HG03520 (cell line): ENCODE measurements around the gene DAPL1.

ENCODE experiments used
- ATAC-seq: cut with Tn5 transposase; IDR thresholded peaks from one replicate; pipeline ENCODE4 v1.9.1; 2021; ENCODE audit warnings: mild to moderate bottlenecking, moderate library complexity; ENCODE audit not compliant: unreplicated experiment

Gene DAPL1

DNA sequence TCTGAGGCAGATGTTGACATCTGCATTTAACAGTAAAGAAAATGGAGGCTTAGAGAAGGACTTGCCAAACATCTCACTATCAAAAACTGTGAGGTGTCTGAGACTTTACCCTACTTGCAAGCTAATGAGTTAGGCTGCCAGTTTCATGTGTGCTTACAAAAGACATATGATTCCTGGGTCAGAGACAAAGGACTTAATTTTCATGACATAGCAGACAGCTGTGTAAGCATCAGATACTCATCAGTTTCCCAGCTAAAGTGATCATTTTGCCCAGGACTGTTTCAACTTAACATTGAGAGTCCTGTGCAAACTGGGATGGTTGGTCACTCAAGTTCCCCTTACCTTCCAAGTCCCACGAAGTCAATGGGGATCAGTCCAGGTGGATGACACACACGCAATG lies 18.9 kb upstream of the DAPL1 start:
- no peak for ATAC-seq

DNA sequence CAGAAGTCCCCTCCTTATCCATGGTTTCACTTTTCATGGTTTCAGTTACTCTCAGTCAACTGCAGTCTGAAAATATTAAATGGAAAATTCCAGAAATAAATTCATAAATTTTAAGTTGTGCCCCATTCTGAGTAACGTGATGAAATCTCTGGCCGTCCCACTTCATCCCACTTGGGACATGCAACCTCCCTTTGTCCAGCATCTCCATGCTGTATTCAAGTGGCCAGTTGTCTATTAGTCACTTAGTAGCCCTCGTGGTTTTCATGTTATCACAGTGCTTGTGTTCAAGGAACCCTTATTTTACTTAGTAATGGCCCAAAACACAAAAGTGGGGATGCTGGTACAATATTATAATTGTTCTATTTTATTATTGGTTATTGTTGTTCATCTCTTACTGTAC lies 18.0 kb upstream of the DAPL1 start:
- ATAC-seq: no peak

DNA sequence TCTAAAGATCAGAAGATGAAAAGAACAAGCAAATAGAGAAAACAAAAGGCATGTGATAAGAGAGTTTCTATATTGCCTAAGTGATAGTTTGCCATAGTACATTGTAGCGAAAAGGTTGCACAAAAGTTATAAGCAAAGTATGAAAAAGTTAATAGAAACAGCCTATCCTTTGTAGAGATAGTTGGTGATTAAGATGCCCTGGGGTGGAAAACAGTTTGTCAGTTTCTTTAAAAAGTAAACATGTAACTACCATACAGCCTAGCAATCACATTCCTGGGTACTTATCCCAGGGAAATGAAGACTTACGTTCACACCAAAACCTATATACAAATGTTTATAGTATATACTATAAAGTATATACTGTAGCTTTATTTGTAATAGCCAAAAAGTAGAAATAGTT lies 16.9 kb upstream of the DAPL1 start:
- no peak for ATAC-seq

DNA sequence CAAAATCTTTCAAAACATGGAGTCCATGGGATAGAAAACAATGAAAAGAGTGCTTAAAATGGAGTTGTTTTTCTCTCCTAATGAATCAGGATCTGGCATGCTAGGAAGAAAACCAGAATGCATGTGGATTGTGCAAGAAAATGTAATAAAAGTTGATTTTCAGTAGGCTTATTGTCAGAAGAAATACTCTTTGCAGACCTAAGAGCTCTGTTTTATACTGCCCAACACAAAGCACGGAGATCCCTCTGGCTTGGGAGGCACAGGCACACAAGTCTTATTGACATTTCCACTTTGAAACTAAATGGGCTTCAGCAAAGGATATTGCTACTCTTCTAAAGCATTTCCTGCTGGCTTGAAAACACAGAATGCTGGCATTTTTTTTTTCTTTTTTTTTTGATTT lies 15.5 kb upstream of the DAPL1 start:
- ATAC-seq: no peak

DNA sequence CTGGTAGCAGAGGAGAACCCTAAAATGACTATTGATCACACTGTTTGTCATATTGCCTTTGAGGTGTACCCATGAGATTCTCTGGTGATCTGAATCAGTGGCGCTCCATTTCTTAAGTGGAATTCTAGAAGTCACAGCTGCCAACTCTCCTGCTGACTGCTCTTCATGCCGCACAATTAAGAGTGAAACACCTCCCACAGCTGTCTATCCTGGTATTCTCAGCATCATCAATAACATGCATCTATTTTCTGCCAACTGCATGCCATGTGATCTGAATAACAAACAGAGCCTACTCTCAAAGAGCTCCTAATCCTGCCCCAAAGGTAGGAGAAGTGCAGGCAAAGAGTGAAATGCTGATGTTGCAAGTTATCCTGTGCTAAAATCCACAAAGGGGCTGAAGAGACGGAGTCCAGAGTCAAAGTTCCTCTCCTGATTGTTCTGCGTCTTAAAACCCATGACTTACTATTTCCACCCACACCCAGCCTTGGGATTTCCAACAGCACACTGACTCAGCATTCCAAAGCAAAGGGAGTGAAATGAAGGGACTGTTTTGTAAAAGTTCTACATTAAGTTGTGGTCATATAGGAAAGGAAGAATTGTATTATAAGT lies 13.7 kb upstream of the DAPL1 start:
- no peak for ATAC-seq

DNA sequence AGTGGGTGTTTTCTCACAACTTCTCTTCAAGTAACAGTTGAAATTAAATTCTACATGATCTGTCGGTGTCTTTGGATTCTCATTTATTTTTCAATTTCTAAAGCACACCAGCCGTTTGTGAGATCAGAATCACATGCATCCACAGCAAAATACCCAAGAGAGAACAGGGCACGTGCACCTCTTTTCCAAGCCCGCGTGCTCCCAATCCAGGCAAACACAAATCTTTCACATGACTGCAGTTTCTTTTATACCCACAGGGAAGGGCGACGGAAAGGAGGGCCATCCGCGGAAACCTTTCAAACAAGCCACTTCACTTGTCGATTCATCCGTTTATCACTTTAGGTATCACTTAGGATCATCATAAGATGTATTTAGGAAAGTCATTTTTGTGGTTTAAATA lies 13.0 kb upstream of the DAPL1 start:
- ATAC-seq: no peak

DNA sequence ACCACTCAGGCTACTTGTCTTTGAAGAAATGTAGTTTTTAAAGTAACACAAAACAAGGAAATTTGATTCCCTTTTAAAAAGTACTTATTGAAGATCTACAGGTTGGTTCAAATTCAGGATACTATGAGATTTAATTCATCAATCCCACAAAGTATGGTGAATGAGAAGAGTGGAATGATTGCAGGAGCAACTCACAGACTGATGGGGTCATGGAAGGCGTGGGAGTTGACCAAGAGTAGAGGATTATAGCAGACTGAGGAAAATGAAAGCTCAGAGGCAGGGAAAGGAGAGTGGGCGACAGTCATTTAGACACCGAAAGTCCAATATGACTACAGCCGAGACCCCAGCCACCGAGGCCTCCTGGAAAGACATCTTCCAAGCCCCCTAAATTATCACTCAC lies 12.5 kb upstream of the DAPL1 start:
- no peak for ATAC-seq

DNA sequence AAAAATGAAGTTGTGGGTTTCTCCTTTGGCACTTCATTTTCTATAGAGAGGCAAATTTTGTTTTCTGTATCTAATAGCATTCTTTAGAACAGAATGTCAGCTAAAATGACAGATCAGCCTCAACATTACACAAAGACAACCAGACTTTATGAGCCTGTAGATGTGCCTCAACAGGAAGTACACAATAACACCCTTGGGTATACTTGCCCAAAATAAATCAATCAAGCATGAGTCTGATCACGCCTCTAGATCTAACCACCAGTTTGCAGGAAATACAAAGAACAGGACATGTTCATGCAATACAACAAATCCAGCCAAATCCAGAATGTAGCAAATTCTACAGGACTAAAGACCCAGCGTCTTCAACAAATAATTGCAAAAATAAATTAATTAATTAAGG lies 11.2 kb upstream of the DAPL1 start:
- no peak for ATAC-seq

DNA sequence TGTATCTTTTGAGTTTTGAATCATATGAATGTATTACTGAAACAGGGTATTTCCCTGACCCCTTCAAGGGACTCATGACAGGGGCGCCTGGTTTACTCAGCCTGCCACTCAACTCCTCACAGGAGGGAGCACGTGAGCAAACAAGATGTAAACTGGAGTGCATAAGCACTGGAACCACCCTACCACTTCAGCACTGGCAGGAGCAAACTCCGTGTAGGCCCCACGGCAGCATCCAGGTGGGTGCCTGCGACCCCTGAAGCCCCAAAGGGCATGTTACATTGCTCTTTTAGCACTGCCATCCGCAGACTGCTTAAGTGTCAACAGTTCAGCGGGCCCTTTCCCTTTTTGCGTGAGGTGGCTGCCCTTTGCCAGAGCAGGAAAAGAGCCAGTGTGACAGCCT lies 8.2 kb upstream of the DAPL1 start:
- no peak for ATAC-seq

DNA sequence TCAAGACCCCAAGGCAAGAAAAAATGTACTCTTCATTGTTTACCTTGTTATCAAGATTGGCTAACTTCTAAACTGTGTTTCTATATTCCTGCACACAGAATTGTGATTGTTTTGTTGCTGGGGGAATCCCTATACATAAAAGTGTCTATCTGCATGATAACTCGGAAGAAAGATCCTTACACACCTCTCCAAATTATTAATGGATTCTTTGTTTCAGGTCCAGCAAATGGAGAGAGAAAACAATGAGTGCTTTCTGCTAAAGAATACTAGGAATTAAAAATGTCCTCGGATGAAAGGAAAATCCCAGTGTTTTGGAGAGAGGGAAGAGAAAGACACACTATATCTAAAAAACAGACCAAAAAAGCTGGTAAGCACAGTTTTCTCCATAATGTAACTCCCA lies 6.2 kb upstream of the DAPL1 start:
- no peak for ATAC-seq

DNA sequence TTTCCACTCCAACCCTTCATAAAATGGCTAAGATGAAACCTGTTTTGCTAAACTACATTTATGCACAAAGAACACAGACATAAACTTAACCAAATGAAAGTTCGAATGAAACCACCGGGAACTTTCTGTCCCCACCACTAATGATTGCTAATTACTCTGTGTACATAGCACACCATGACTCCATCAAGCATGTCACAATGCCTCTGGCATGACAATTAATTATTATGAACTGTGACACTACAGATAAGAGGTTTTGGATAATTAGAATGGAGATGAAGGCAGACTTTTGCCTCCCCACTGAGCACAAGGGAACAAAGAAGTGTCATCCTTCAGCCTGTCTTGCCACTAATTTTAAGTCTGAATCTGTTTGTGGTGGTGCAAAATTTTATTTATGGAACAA lies 1.5 kb downstream of the DAPL1 start:
- ATAC-seq: no peak

DNA sequence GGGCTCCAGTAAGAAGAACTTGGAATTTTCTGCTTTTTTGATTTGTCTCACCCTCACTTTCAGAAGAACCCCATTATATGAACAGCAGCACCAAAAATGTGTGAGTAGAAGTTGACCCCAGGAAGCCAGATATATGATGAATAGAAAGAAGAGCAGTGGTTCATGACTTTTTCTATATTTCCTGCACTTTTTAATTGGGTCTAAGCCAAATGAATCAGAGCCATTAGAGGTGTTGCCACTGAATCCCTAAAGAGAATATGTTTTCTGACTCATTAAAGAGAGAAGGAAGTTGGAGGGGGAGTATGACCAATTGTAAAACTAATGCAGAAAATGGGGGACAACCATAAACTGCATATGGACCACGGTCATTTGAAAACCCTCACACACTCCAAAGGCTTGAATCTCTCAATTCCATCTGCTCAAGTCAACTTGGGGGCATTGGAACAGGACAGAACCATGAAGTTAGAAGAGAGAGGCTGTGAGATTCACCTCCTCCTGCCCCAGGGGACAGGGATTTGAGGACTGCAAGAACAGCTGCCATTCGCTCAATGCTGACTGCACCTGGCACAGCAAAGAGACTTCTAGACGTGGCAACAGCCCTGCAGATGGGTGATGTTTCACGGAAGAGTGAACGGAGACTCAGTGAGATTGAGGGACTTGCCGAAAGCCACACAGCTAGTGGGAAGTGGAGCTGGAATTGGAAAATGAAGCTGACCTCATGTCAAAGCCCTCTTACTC lies 3.0 kb downstream of the DAPL1 start:
- no peak for ATAC-seq

DNA sequence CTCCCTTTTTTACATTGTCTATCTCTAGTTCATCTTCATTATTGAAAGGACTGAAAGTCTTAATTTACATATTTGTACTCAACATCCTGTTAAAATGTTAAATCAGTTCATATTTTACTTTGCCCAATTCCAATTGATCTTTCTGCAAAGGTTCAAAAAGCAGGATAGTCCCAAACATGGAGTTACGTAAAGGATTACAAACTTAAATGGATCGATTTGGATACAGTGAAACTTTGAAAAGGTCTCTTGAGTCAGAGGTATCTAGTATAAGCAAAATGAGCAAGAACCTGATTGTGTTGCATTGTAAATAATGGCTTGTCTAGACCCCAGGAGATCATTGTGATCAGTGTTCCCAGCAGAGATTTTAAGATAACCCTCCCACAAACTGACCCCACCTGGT lies 4.1 kb downstream of the DAPL1 start:
- no peak for ATAC-seq

DNA sequence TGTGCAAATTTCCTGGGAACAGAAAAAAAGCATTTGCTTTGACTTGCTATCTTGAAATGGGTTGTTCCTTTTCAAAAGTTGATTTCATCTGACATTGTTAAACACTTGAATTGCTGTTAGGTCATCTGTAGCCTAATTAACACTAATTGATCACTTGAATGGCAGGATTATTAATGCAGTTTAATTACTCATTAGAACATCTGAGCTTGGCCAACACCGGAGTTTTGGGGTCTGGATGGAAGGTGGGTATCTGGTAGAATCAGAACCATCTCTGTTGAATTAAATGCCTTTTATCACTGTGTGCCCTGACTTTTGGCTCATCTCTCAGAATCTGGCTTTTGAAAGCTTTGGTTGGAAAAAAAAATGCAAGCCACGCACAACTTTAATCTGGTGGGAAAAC lies 8.4 kb downstream of the DAPL1 start:
- ATAC-seq: no peak

DNA sequence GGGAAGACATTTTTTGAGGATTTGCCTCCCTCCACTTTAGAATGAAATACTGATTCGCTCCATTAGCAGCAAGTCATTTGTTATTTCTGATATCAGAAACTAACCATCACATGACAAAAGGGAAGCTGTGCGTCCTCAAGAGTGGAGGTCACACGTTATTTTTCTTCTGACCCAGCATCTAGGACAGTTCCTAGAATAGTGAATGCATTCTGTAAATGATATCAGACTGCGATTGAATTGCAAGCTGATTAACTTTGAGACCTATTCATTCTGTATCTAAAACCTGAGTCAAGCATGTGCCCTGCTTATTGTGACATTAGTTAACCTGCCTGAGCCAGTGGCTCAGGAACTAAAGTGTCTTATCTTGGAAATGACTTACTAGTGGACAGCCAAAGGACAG lies 10.1 kb downstream of the DAPL1 start:
- ATAC-seq: no peak

DNA sequence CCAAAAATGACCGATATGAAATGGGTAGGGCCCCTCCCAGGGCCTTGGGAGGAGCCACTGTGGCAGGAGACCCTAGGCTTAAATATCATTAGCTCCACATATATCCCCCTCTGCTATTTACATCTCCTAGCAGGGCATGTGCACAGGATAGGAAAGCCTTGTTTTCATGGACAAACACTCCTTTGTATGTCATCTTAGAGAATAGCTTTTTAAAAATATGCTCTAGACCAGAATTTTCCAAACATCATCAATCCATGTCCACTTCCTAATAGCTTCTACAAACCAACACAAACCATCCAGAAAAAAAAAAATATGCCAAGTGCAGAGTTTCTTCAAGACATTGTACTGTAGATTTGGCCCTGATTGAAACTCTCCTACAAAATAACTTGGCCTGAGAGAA lies 10.8 kb downstream of the DAPL1 start:
- no peak for ATAC-seq

DNA sequence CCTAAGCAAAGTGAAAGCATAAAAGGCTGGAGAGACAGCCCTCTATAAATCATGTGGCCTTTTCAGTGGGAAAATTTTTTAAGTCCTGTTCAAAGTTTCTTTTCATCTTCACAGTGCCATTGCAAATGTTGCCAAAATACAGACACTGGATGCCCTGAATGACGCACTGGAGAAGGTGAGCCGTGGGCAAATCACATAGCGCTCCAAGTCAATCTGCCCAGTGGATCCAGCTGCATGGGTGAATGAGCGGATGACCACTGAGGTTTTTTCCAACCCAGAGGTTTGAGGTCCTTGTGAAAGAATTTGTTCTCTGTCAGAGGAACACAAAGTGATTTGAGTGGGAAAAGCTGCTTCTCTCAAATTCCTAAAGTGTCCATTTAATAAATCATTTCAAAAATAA lies 11.8 kb downstream of the DAPL1 start:
- no peak for ATAC-seq

DNA sequence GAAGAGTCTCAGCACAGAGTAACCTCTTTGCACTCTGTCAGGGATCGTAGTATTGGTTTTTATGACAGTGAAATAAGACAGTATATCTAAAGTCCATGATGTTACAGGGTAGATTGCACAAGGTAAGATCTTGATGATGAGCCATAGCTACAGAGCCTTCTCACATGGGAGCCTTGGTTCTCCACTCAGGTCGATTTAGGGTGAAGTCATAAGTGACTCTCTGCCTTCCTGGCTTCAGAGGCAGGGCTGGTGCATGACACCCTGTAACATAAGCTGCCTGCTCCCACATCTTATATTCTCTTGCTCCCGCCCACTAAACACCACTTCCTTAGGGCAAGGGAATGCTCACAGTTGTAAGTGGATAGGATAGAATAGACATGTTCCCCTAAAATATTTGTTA lies 13.3 kb downstream of the DAPL1 start:
- no peak for ATAC-seq

DNA sequence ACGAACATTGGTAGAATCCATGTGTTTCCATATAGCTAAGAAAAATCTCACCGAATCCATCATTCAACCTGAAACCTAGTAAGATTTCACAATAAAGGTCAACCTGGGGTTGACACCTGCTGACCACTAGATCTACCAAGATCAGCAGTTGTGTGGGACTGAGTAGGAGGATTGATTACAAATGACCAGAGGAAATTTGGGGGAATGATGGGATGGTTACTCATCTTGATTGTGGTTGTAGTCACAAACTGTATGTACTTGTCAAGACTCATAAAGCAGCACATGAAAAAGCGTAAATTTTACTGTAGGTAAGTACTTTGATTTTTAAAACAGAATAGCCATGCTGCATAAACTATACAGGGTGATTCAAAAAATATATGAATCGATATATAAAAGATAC lies 14.7 kb downstream of the DAPL1 start:
- ATAC-seq: no peak

DNA sequence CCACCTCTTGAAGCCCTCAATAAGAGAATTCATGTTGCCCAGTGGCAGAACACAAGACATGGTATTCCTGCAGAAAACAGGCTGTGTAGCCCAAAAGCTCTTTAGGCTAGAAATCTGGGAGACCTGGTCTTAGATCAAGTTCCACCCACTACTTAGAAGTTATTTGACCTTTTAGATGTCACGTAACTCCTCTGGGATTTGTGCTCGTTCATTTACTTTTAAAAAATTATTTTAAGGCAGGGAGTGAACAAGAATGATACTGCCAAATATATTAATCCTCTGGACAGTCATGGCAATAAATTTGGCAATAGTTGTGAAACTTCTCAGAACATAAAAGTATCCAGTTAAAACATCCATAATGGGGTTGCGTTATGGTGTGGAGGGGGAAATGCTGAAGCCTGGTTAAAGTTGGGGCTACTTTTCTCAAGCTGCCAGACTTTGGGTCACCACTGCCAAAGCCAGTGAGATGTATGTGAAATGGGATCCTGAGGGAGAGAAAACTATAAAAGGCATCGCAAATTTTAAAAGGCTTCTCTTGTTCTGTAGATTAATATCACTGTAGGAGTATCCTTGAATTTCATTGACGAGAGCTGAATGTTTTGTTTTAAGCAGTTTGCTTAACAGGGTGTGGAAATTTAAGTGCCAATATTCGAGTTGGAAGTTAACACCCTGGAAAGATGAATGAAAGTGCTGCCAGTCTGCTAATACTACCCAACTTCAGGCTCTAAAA lies 15.8 kb downstream of the DAPL1 start:
- ATAC-seq: no peak

DNA sequence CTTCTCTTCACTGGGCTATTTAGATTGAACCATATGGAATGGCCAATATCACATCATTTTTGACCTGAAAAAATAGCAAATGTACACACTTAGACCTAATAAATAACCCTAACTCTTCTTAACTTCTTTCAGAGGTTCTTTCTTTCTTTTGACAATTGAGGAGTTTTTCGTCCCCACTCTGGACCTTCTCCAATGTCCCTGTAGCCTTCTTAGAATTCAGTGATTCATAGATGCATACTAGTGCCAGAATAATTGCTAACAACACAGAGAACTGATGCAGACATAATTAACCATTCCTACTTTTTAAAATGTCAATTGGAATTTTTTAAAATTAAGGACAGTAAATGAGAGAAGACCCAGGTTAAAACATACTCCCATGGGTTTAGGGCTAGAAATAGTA lies 20.0 kb downstream of the DAPL1 start:
- ATAC-seq: no peak

DNA sequence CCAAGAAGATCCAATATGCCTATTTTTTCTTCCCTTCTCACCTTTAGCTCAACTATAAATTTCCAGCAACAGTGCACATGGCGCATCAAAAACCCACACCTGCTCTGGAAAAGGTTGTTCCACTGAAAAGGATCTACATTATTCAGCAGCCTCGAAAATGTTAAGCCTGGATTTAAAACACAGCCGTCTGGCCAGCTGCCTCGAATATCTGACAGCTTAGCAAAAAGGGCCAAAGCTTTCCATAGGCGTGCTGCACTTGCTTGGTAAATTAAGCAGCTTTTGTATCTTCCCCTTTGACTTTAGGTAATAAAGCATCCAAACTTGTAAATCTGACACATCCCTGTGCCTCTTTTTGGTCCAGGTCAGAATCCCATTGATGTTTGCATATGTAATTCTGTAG lies 20.5 kb downstream of the DAPL1 start:
- ATAC-seq: no peak
